Liver (tissue), 9 donors: ENCODE data around the gene RREB1. TPM values are rescaled to one million over a fixed set of nuclear protein-coding genes. Genes with fewer than 3 reads are reported as not detected.
A peak's percentile ranks its signal among the peaks of the same experiment; 100 is the strongest.

Experiments used
- DNase-seq: peaks from one replicate; pipeline ENCODE4 v3.0.0-alpha.2; 2017; ENCODE audit warnings: low spot score
- H3K27ac ChIP-seq, 2 donors: one replicate each; pipeline ENCODE4 v1.7.0; 2013; ENCODE audit warnings: inconsistent platforms in 2 of 2, low read length in 2 of 2, control low read depth in 1 of 2, low read depth in 1 of 2, mild to moderate bottlenecking in 1 of 2
- H3K27me3 ChIP-seq, 4 donors: one replicate each; pipeline versions ENCODE4 v1.6.1 to v1.7.0; 2013; ENCODE audit warnings: low read length in 3 of 4, inconsistent platforms in 1 of 4, mild to moderate bottlenecking in 1 of 4, moderate library complexity in 1 of 4; ENCODE audit not compliant: control insufficient read depth in 4 of 4, insufficient read depth in 4 of 4
- H3K36me3 ChIP-seq, 4 donors: one replicate each; pipeline versions ENCODE4 v1.6.1 to v1.7.0; 2013; ENCODE audit warnings: low read length in 3 of 4, mild to moderate bottlenecking in 3 of 4, low read depth in 1 of 4, moderate library complexity in 1 of 4; ENCODE audit not compliant: control insufficient read depth in 4 of 4, insufficient read depth in 3 of 4
- H3K4me1 ChIP-seq, 4 donors: one replicate each; pipeline versions ENCODE4 v1.6.1 to v1.7.0; 2013; ENCODE audit warnings: low read length in 3 of 4, mild to moderate bottlenecking in 3 of 4, moderate library complexity in 1 of 4; ENCODE audit not compliant: control insufficient read depth in 4 of 4, insufficient read depth in 4 of 4
- H3K4me3 ChIP-seq, 3 donors: one replicate each; pipeline versions ENCODE4 v1.6.1 to v1.7.0; 2013; ENCODE audit warnings: low read length in 3 of 3, control low read depth in 1 of 3, low read depth in 1 of 3, mild to moderate bottlenecking in 1 of 3
- H3K9ac ChIP-seq, 2 donors: one replicate each; pipeline ENCODE4 v1.7.0; 2013; ENCODE audit warnings: low read length in 2 of 2, mild to moderate bottlenecking in 2 of 2, moderate library complexity in 2 of 2, control low read depth in 1 of 2, low read depth in 1 of 2
- H3K9me3 ChIP-seq, 4 donors: one replicate each; pipeline versions ENCODE4 v1.6.1 to v1.7.0; 2013; ENCODE audit warnings: low read length in 3 of 4; ENCODE audit not compliant: control insufficient read depth in 4 of 4
- ATF3 ChIP-seq: IDR thresholded peaks from 2 replicates; pipeline ENCODE4 v1.6.1; 2016; ENCODE audit warnings: antibody characterized with exemption
- EGR1 ChIP-seq, 2 donors: IDR thresholded peaks; 2 replicates each; pipeline ENCODE4 v1.6.1; 2016 to 2018; ENCODE audit warnings: antibody characterized with exemption in 2 of 2, low read depth in 2 of 2
- FOXA1 ChIP-seq: IDR thresholded peaks from 2 replicates; pipeline ENCODE4 v1.6.1; 2016; ENCODE audit warnings: antibody characterized with exemption
- FOXA2 ChIP-seq: IDR thresholded peaks from 2 replicates; pipeline ENCODE4 v1.6.1; 2016; ENCODE audit warnings: antibody characterized with exemption
- GABPA ChIP-seq, 2 donors: IDR thresholded peaks in 1 of 2; conservative IDR thresholded peaks in 1 of 2; 2 replicates each; pipeline ENCODE4 v1.6.1; 2016; ENCODE audit warnings: antibody characterized with exemption in 2 of 2, mild to moderate bottlenecking in 1 of 2, moderate library complexity in 1 of 2
- HNF4A ChIP-seq, 2 donors: conservative IDR thresholded peaks; 2 replicates each; pipeline ENCODE4 v1.6.1; 2016; ENCODE audit warnings: antibody characterized with exemption in 2 of 2, mild to moderate bottlenecking in 2 of 2
- HNF4G ChIP-seq: IDR thresholded peaks from 2 replicates; pipeline ENCODE4 v1.6.1; 2016; ENCODE audit warnings: antibody characterized with exemption
- JUND ChIP-seq, 2 donors: IDR thresholded peaks; 2 replicates each; pipeline ENCODE4 v1.6.1; 2016; ENCODE audit warnings: antibody characterized with exemption in 2 of 2
- MAX ChIP-seq: IDR thresholded peaks from 2 replicates; pipeline ENCODE4 v1.6.1; 2016; ENCODE audit warnings: antibody characterized with exemption
- NR2F2 ChIP-seq: IDR thresholded peaks from 2 replicates; pipeline ENCODE4 v1.6.1; 2016; ENCODE audit warnings: antibody characterized with exemption
- RAD21 ChIP-seq, 2 donors: IDR thresholded peaks; 2 replicates each; pipeline ENCODE4 v1.6.1; 2016; ENCODE audit warnings: antibody characterized with exemption in 2 of 2, mild to moderate bottlenecking in 2 of 2
- REST ChIP-seq: IDR thresholded peaks from 2 replicates; pipeline ENCODE4 v1.6.1; 2016; ENCODE audit warnings: antibody characterized with exemption, mild to moderate bottlenecking
- RXRA ChIP-seq, 2 donors: IDR thresholded peaks; 2 replicates each; pipeline ENCODE4 v1.6.1; 2017 to 2018; ENCODE audit warnings: antibody characterized with exemption in 2 of 2, mild to moderate bottlenecking in 1 of 2
- SP1 ChIP-seq: IDR thresholded peaks from 2 replicates; pipeline ENCODE4 v1.6.1; 2018; ENCODE audit warnings: antibody characterized with exemption, mild to moderate bottlenecking
- TAF1 ChIP-seq: conservative IDR thresholded peaks from 2 replicates; pipeline ENCODE4 v1.6.1; 2016; ENCODE audit warnings: antibody characterized with exemption, mild to moderate bottlenecking
- YY1 ChIP-seq: IDR thresholded peaks from 2 replicates; pipeline ENCODE4 v1.6.1; 2016; ENCODE audit warnings: antibody characterized with exemption, mild to moderate bottlenecking
- ZBTB33 ChIP-seq: IDR thresholded peaks from 2 replicates; pipeline ENCODE4 v1.6.1; 2016; ENCODE audit warnings: antibody characterized with exemption
- whole genome bisulfite sequencing: extraction: QIAGEN DNeasy Blood & Tissue Kit; methylation state at CpG from one replicate; pipeline ENCODE4 v1.1.7; 2013; 5-methylcytosine and 5-hydroxymethylcytosine counted together
- polyA plus RNA-seq, 2 donors: library from polyadenylated mRNA; stranded (reverse) in 1 of 2; unstranded in 1 of 2; fragments of 200-250 nt in 1 of 2; fragments of >200 nt in 1 of 2; fragmentation: Nextera tagmentation in 1 of 2; extraction: Ambion mirVana in 1 of 2; gene quantifications; one replicate each; pipeline versions ENCODE4 v1.2.1 to v1.2.3, GENCODE V29; 2013 to 2015
- total RNA-seq, 2 donors: library from RNA; depleted of rRNA; stranded (reverse); fragments of >200 nt; gene quantifications; one replicate each; pipeline ENCODE4 v1.2.3, GENCODE V29; 2014
- TF ChIP-seq, protein P1 (sequence below): fragments of 150-350 bp; IDR thresholded peaks from 2 replicates; pipeline ENCODE4 v1.5.1; 2017; ENCODE audit warnings: improper control_type of control experiment, low read depth, low read length; ENCODE audit not compliant: missing input control
- donor health status: healthy.
- donor health status: healthy.
- donor health status: healthy.
- donor health status: healthy.
- donor health status: healthy.

The RREB1 gene
- total and polyA plus RNA-seq, 4 donors = 10.1 to 28.9 (median 17.3) TPM

DNA sequence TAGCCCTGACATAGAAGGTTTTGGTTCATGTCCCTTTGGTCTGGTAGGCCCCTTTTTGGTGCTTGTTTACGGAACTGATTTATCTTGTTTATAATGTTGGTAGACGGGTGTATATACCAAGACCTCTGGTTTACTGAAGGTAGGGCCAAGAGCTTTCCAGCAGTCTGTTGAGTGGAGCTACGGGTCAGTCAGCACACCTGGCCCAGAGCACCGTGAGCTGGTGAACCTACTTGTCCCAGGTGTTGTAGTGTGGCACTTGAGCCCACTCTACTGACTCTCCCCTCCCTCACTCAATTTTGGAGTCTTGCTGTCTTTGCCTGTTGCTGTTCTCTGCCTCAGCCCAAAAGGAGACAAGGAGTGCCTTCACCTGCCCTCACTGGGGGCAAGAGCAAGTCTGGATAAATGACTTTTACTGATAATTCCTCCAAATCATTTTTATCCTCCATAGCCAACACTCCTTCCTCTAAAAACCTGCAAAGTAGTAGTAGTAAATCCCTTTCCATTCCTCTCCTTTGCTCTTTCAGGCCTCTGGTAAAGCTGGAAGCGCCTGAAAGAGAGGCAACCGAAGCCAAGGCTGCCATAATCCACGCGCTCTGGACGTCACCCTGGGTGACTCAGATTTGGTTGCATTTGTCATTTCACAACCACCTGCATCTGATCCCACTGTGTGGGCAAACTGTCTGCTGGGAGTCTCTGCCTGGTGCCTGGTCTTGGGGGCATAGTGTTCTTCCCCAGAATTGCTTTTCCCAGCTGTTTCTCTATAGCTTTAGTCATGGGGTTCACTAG is 22.2 kb downstream of the RREB1 start:
- peaks cover 5 to 55% (median 23%) of the 10 kb centered on the region in 4 donors for H3K4me1 ChIP-seq
- peak overlapping the region; percentile 85 to 99 for H3K27ac ChIP-seq
- TF ChIP-seq EGR1 (IDR thresholded peaks at IDR 0.05; ENCODE audit: low read depth in 2 of 2) (peak in 1 of 2 donors; percentile 23), RXRA (IDR thresholded peaks at IDR 0.05) (peak; percentile 72 to 81), SP1 (peak; percentile 57), TAF1 (no peak), ZBTB33 (peak; percentile 42), REST (peak; percentile 88), MAX (peak; percentile 85), ATF3 (peak; percentile 96), RAD21 (IDR thresholded peaks at IDR 0.05) (peak; percentile 59), FOXA1 (peak; percentile 58), JUND (IDR thresholded peaks at IDR 0.05) (peak; percentile 98 to 99), HNF4A (conservative IDR thresholded peaks at IDR 0.05) (peak; percentile 50 to 70), FOXA2 (peak; percentile 23), GABPA (IDR thresholded peaks at IDR 0.05 in 1 of 2, conservative IDR thresholded peaks at IDR 0.05 in 1 of 2) (no peak), NR2F2 (no peak), YY1 (peak; percentile 73), HNF4G (peak; percentile 33)
- TF ChIP-seq, protein P1, sequence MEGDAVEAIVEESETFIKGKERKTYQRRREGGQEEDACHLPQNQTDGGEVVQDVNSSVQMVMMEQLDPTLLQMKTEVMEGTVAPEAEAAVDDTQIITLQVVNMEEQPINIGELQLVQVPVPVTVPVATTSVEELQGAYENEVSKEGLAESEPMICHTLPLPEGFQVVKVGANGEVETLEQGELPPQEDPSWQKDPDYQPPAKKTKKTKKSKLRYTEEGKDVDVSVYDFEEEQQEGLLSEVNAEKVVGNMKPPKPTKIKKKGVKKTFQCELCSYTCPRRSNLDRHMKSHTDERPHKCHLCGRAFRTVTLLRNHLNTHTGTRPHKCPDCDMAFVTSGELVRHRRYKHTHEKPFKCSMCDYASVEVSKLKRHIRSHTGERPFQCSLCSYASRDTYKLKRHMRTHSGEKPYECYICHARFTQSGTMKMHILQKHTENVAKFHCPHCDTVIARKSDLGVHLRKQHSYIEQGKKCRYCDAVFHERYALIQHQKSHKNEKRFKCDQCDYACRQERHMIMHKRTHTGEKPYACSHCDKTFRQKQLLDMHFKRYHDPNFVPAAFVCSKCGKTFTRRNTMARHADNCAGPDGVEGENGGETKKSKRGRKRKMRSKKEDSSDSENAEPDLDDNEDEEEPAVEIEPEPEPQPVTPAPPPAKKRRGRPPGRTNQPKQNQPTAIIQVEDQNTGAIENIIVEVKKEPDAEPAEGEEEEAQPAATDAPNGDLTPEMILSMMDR = no peak
- H3K4me3 ChIP-seq = no peak overlapping the region
- H3K27me3 ChIP-seq = no peaks in the 10 kb centered on the region
- no peaks in the 10 kb centered on the region for H3K9me3 ChIP-seq
- no peak for DNase-seq
- 45% methylated on average over 9 of the region's 9 CpGs for WGBS
- peaks cover 0 to 2% (median 0%) of the 10 kb centered on the region in 4 donors for H3K36me3 ChIP-seq
- H3K9ac ChIP-seq = peak overlapping the region; percentile 9 to 88
